Activated T-helper 17 cell treated with anti-CD3 and anti-CD28 coated beads, Interleukin-2, amount 50 U/mL, for 72 hours (primary cell): ENCODE data around the gene KIAA1549. TPM values are rescaled to one million over a fixed set of nuclear protein-coding genes. Genes with fewer than 3 reads are reported as not detected.

Experiments used
- ATAC-seq: fragments of 150-1000 bp; cut with Tn5 transposase; replicated peaks from 2 replicates; pipeline ENCODE4 v1.10.0; 2021; ENCODE audit warnings: mild to moderate bottlenecking, moderate library complexity
- H3K27ac Mint-ChIP-seq: one replicate; pipeline ENCODE4 v1.8.0; 2022; ENCODE audit warnings: mixed read lengths
- H3K27me3 Mint-ChIP-seq: one replicate; pipeline ENCODE4 v1.8.0; 2022; ENCODE audit warnings: mixed read lengths
- H3K36me3 Mint-ChIP-seq: one replicate; pipeline ENCODE4 v1.8.0; 2022; ENCODE audit warnings: low read depth, mild to moderate bottlenecking, mixed read lengths
- H3K4me1 Mint-ChIP-seq: one replicate; pipeline ENCODE4 v1.8.0; 2022; ENCODE audit warnings: mixed read lengths
- H3K4me3 Mint-ChIP-seq: one replicate; pipeline ENCODE4 v1.8.0; 2022; ENCODE audit warnings: mild to moderate bottlenecking, mixed read lengths
- H3K9me3 Mint-ChIP-seq: one replicate; pipeline ENCODE4 v1.8.0; 2022; ENCODE audit warnings: mixed read lengths
- total RNA-seq, 2 donors: library from RNA; stranded (reverse); gene quantifications; one replicate each; pipeline ENCODE4 v1.2.3, GENCODE V29; 2022

Gene KIAA1549
- total RNA-seq, 2 donors from 2014 or later: 1.1 to 1.2 TPM

- H3K27ac Mint-ChIP-seq: no peak overlapping the region
- no peak for ATAC-seq
- H3K36me3 Mint-ChIP-seq: peaks cover 5% of the 10 kb centered on the region
- peaks cover 4% of the 10 kb centered on the region for H3K9me3 Mint-ChIP-seq
- H3K27me3 Mint-ChIP-seq: no peaks in the 10 kb centered on the region
- H3K4me1 Mint-ChIP-seq: peaks cover 15% of the 10 kb centered on the region
- peak overlapping the region; percentile 75 for H3K4me3 Mint-ChIP-seq
Observed at GRCh38 chr7:138880881-138881578, 100.2 kb downstream of the KIAA1549 start.

GRCh38 chr7:138879356-138879755, 101.8 kb downstream of the KIAA1549 start:
- Mint-ChIP-seq H3K27ac (no peak overlapping the region), H3K9me3 (peaks cover 4% of the 10 kb centered on the region), H3K4me3 (no peak overlapping the region), H3K36me3 (peaks cover 5% of the 10 kb centered on the region), H3K27me3 (no peaks in the 10 kb centered on the region), H3K4me1 (peaks cover 15% of the 10 kb centered on the region)
- ATAC-seq: no peak

- H3K4me3 Mint-ChIP-seq: no peak overlapping the region
- peaks cover 15% of the 10 kb centered on the region for H3K4me1 Mint-ChIP-seq
- H3K36me3 Mint-ChIP-seq: peaks cover 5% of the 10 kb centered on the region
- peaks cover 4% of the 10 kb centered on the region for H3K9me3 Mint-ChIP-seq
- no peak overlapping the region for H3K27ac Mint-ChIP-seq
- H3K27me3 Mint-ChIP-seq: no peaks in the 10 kb centered on the region
- no peak for ATAC-seq
Observed at GRCh38 chr7:138878856-138879255, 102.3 kb downstream of the KIAA1549 start.

GRCh38 chr7:138878051-138878450, 103.1 kb downstream of the KIAA1549 start:
- H3K9me3 Mint-ChIP-seq: peaks cover 4% of the 10 kb centered on the region
- H3K27me3 Mint-ChIP-seq: no peaks in the 10 kb centered on the region
- H3K4me1 Mint-ChIP-seq: peaks cover 15% of the 10 kb centered on the region
- H3K4me3 Mint-ChIP-seq: no peak overlapping the region
- no peak overlapping the region for H3K27ac Mint-ChIP-seq
- H3K36me3 Mint-ChIP-seq: peaks cover 5% of the 10 kb centered on the region
- ATAC-seq: no peak

- H3K4me3 Mint-ChIP-seq: peak overlapping the region; percentile 25
- peak overlapping the region; percentile 78 for H3K27ac Mint-ChIP-seq
- no peaks in the 10 kb centered on the region for H3K9me3 Mint-ChIP-seq
Observed at GRCh38 chr7:138876326-138876725, 104.9 kb downstream of the KIAA1549 start.

GRCh38 chr7:138875794-138876193, 105.4 kb downstream of the KIAA1549 start:
- peak overlapping the region; percentile 25 for H3K4me3 Mint-ChIP-seq
- no peaks in the 10 kb centered on the region for H3K27me3 Mint-ChIP-seq
- peaks cover 5% of the 10 kb centered on the region for H3K4me1 Mint-ChIP-seq
- H3K36me3 Mint-ChIP-seq: no peaks in the 10 kb centered on the region
- no peaks in the 10 kb centered on the region for H3K9me3 Mint-ChIP-seq
- ATAC-seq: peak; percentile 98
- H3K27ac Mint-ChIP-seq: peak overlapping the region; percentile 78

More at GRCh38 chr7:138876326-138876725, 104.9 kb downstream of the KIAA1549 start:
- peak; percentile 6 for ATAC-seq
- Mint-ChIP-seq H3K27me3 (no peaks in the 10 kb centered on the region), H3K36me3 (no peaks in the 10 kb centered on the region), H3K4me1 (peaks cover 5% of the 10 kb centered on the region)

GRCh38 chr7:138873220-138873892, 107.8 kb downstream of the KIAA1549 start:
- Mint-ChIP-seq H3K9me3 (no peaks in the 10 kb centered on the region), H3K4me1 (peaks cover 5% of the 10 kb centered on the region), H3K27ac (no peak overlapping the region), H3K36me3 (no peaks in the 10 kb centered on the region), H3K27me3 (no peaks in the 10 kb centered on the region), H3K4me3 (no peak overlapping the region)
- ATAC-seq: no peak

- Mint-ChIP-seq H3K27ac (no peak overlapping the region), H3K4me1 (peaks cover 5% of the 10 kb centered on the region), H3K4me3 (no peak overlapping the region), H3K36me3 (no peaks in the 10 kb centered on the region), H3K27me3 (no peaks in the 10 kb centered on the region), H3K9me3 (no peaks in the 10 kb centered on the region)
- no peak for ATAC-seq
Observed at GRCh38 chr7:138872576-138872975, 108.6 kb downstream of the KIAA1549 start.

- no peak overlapping the region for H3K27ac Mint-ChIP-seq
- no peaks in the 10 kb centered on the region for H3K36me3 Mint-ChIP-seq
- H3K4me3 Mint-ChIP-seq: no peak overlapping the region
- H3K4me1 Mint-ChIP-seq: peaks cover 5% of the 10 kb centered on the region
- no peaks in the 10 kb centered on the region for H3K27me3 Mint-ChIP-seq
- no peaks in the 10 kb centered on the region for H3K9me3 Mint-ChIP-seq
- ATAC-seq: no peak
Observed at GRCh38 chr7:138871814-138872090, 109.4 kb downstream of the KIAA1549 start.

- no peak for ATAC-seq
- Mint-ChIP-seq H3K36me3 (no peaks in the 10 kb centered on the region), H3K27ac (no peak overlapping the region), H3K4me1 (peaks cover 2% of the 10 kb centered on the region), H3K9me3 (no peaks in the 10 kb centered on the region), H3K4me3 (no peak overlapping the region), H3K27me3 (no peaks in the 10 kb centered on the region)
Observed at GRCh38 chr7:138871065-138871813, 110.0 kb downstream of the KIAA1549 start.

GRCh38 chr7:138869353-138869752, 111.8 kb downstream of the KIAA1549 start:
- no peak for ATAC-seq
- peaks cover 3% of the 10 kb centered on the region for H3K4me1 Mint-ChIP-seq
- no peaks in the 10 kb centered on the region for H3K27me3 Mint-ChIP-seq
- H3K4me3 Mint-ChIP-seq: no peak overlapping the region
- H3K36me3 Mint-ChIP-seq: no peaks in the 10 kb centered on the region
- no peaks in the 10 kb centered on the region for H3K9me3 Mint-ChIP-seq
- H3K27ac Mint-ChIP-seq: no peak overlapping the region

- no peak for ATAC-seq
- Mint-ChIP-seq H3K36me3 (no peaks in the 10 kb centered on the region), H3K9me3 (no peaks in the 10 kb centered on the region), H3K4me3 (no peak overlapping the region), H3K4me1 (peaks cover 5% of the 10 kb centered on the region), H3K27me3 (no peaks in the 10 kb centered on the region), H3K27ac (peak overlapping the region; percentile 35)
Observed at GRCh38 chr7:138868711-138869110, 112.5 kb downstream of the KIAA1549 start.

- no peak overlapping the region for H3K27ac Mint-ChIP-seq
- no peaks in the 10 kb centered on the region for H3K9me3 Mint-ChIP-seq
- no peaks in the 10 kb centered on the region for H3K36me3 Mint-ChIP-seq
- no peak overlapping the region for H3K4me3 Mint-ChIP-seq
- no peaks in the 10 kb centered on the region for H3K27me3 Mint-ChIP-seq
- H3K4me1 Mint-ChIP-seq: peaks cover 5% of the 10 kb centered on the region
- no peak for ATAC-seq
Observed at GRCh38 chr7:138867744-138868143, 113.4 kb downstream of the KIAA1549 start.

GRCh38 chr7:138866353-138866752, 114.8 kb downstream of the KIAA1549 start:
- Mint-ChIP-seq H3K27me3 (no peaks in the 10 kb centered on the region), H3K9me3 (no peaks in the 10 kb centered on the region), H3K4me1 (peaks cover 5% of the 10 kb centered on the region), H3K36me3 (no peaks in the 10 kb centered on the region), H3K4me3 (no peak overlapping the region), H3K27ac (peak overlapping the region; percentile 16)
- no peak for ATAC-seq

GRCh38 chr7:138865843-138866242, 115.3 kb downstream of the KIAA1549 start:
- H3K4me1 Mint-ChIP-seq: peaks cover 5% of the 10 kb centered on the region
- no peaks in the 10 kb centered on the region for H3K36me3 Mint-ChIP-seq
- no peak overlapping the region for H3K4me3 Mint-ChIP-seq
- H3K9me3 Mint-ChIP-seq: no peaks in the 10 kb centered on the region
- no peaks in the 10 kb centered on the region for H3K27me3 Mint-ChIP-seq
- peak overlapping the region; percentile 16 for H3K27ac Mint-ChIP-seq
- ATAC-seq: peak; percentile 78
